COLO668 (cell line): ENCODE data around the gene CHRD.
A peak's percentile ranks its signal among the peaks of the same experiment; 100 is the strongest.

ENCODE experiments used
- DNase-seq: peaks from one replicate; lab custom pipeline; 2025; ENCODE audit not compliant: unreplicated experiment; lab: John Stamatoyannopoulos, UW

The CHRD gene

GRCh38 chr3:184360929-184361531 is 18.8 kb upstream of the CHRD start:
- no peak for DNase-seq

- peak; percentile 50 for DNase-seq
These were observed 18.3 kb upstream of the CHRD start, which contains the start of the genes CLCN2 and POLR2H for GRCh38 chr3:184361532-184361931. TSS of gene CLCN2 (minus strand) at chr3:184361605. CDS start at chr3:184361479, 126 bp downstream. TSS of gene POLR2H (plus strand) at chr3:184361710. CDS start at chr3:184363493, 1,783 bp downstream.

GRCh38 chr3:184361932-184362667 is 17.8 kb upstream of the CHRD start:
- DNase-seq = peak; percentile 64

GRCh38 chr3:184362668-184363546 is 16.9 kb upstream of the CHRD start:
- peak; percentile 95 for DNase-seq

GRCh38 chr3:184366619-184367289 is 13.1 kb upstream of the CHRD start:
- peak; percentile 1 for DNase-seq

- DNase-seq = no peak
These were observed 11.7 kb upstream of the CHRD start for GRCh38 chr3:184368116-184368515.

- DNase-seq = no peak
These were observed 11.2 kb upstream of the CHRD start for GRCh38 chr3:184368586-184369183.

GRCh38 chr3:184371570-184372018 is 8.3 kb upstream of the CHRD start:
- DNase-seq = peak; percentile 81

GRCh38 chr3:184372296-184372821 is 7.5 kb upstream of the CHRD start:
- no peak for DNase-seq

- DNase-seq = no peak
These were observed 6.9 kb upstream of the CHRD start for GRCh38 chr3:184372911-184373310.

GRCh38 chr3:184373422-184373821 is 6.4 kb upstream of the CHRD start:
- DNase-seq = no peak

GRCh38 chr3:184375747-184376461 is 4.0 kb upstream of the CHRD start:
- no peak for DNase-seq

- DNase-seq = peak; percentile 17
These were observed 2.5 kb upstream of the CHRD start for GRCh38 chr3:184377374-184377773.

GRCh38 chr3:184377882-184378445 is 1.9 kb upstream of the CHRD start, which contains the start of gene THPO:
TSS of gene THPO (minus strand) at chr3:184378207. CDS start at chr3:184376259, 1,948 bp downstream.
- DNase-seq = peak; percentile 23

- peak; percentile 0 for DNase-seq
These were observed 1.1 kb upstream of the CHRD start for GRCh38 chr3:184378651-184379357.

- peak; percentile 35 for DNase-seq
These were observed 352 bp downstream of the CHRD start for GRCh38 chr3:184380185-184380626.

GRCh38 chr3:184380627-184381260 is 890 bp downstream of the CHRD start:
- DNase-seq = peak; percentile 8
